Measurements from ENCODE around the gene FYCO1. TPM values are rescaled to one million over a fixed set of nuclear protein-coding genes. Genes with fewer than 3 reads are reported as not detected.

FYCO1 gene
- polyA plus RNA-seq, 3 donors: 0.59 to 5.0 (median 1.3) TPM

GRCh38 chr3:45969953-45970352, 25.7 kb downstream of the FYCO1 start:
- Mint-ChIP-seq H3K27ac (no peak overlapping the region), H3K27me3 (ENCODE audit: low read depth in 3 of 3) (peaks cover 0 to 3% (median 2%) of the 10 kb centered on the region in 3 donors), H3K36me3 (peaks cover 74 to 85% of the 10 kb centered on the region in 2 donors), H3K9me3 (peaks cover 0 to 1% (median 0%) of the 10 kb centered on the region in 7 donors), H3K4me3 (no peak overlapping the region), H3K4me1 (peaks cover 32% of the 10 kb centered on the region)
- Histone ChIP-seq H3K79me2 (ENCODE audit: insufficient read depth, low read length) (no peaks in the 10 kb centered on the region), H3K27me3 (ENCODE audit: control insufficient read depth in 2 of 2, insufficient read depth in 2 of 2, low read length in 2 of 2) (no peaks in the 10 kb centered on the region), H3K9ac (ENCODE audit: insufficient read depth, low read length, poor library complexity, severe bottlenecking) (no peak overlapping the region), H3K4me2 (replicated peaks; ENCODE audit: extremely low read depth, low read length, poor library complexity, severe bottlenecking) (no peak overlapping the region), H4K20me1 (ENCODE audit: insufficient read depth, low read length) (no peaks in the 10 kb centered on the region), H3K36me3 (replicated peaks in 1 of 2; ENCODE audit: control insufficient read depth in 1 of 2, insufficient read depth in 2 of 2, low read length in 2 of 2) (peaks cover 55 to 67% of the 10 kb centered on the region in 2 donors), H3K4me1 (ENCODE audit: control insufficient read depth in 1 of 2, insufficient read depth in 2 of 2, low read length in 2 of 2) (peaks cover 27 to 31% of the 10 kb centered on the region in 2 donors), H3K27ac (ENCODE audit: low read depth in 1 of 2, low read length in 2 of 2) (no peak overlapping the region), H3K4me3 (replicated peaks in 1 of 3; ENCODE audit: low read depth in 2 of 3, low read length in 3 of 3) (no peak overlapping the region), H2AFZ (ENCODE audit: insufficient read depth, low read depth, low read length, poor library complexity, severe bottlenecking) (no peak overlapping the region), H3K9me3 (replicated peaks in 1 of 2; ENCODE audit: control insufficient read depth in 1 of 2, insufficient read depth in 1 of 2, low read length in 2 of 2) (no peaks in the 10 kb centered on the region)
- 100% methylated on average over 2 of the region's 3 CpGs for WGBS (ENCODE audit: insufficient coverage)
- no peak for TF ChIP-seq CTCF (IDR thresholded peaks at IDR 0.05)
- intact Hi-C loops (cut with micrococcal nuclease): no loop called here
- no peak for DNase-seq

GRCh38 chr3:45969116-45969515, 26.5 kb downstream of the FYCO1 start:
- Histone ChIP-seq H3K36me3 (replicated peaks in 1 of 2; ENCODE audit: control insufficient read depth in 1 of 2, insufficient read depth in 2 of 2, low read length in 2 of 2) (peaks cover 60 to 67% of the 10 kb centered on the region in 2 donors), H3K4me1 (ENCODE audit: control insufficient read depth in 1 of 2, insufficient read depth in 2 of 2, low read length in 2 of 2) (peaks cover 27 to 31% of the 10 kb centered on the region in 2 donors), H3K9ac (ENCODE audit: insufficient read depth, low read length, poor library complexity, severe bottlenecking) (no peak overlapping the region), H4K20me1 (ENCODE audit: insufficient read depth, low read length) (no peaks in the 10 kb centered on the region), H3K4me2 (replicated peaks; ENCODE audit: extremely low read depth, low read length, poor library complexity, severe bottlenecking) (no peak overlapping the region), H3K4me3 (replicated peaks in 1 of 3; ENCODE audit: low read depth in 2 of 3, low read length in 3 of 3) (no peak overlapping the region), H2AFZ (ENCODE audit: insufficient read depth, low read depth, low read length, poor library complexity, severe bottlenecking) (no peak overlapping the region), H3K27ac (ENCODE audit: low read depth in 1 of 2, low read length in 2 of 2) (no peak overlapping the region), H3K79me2 (ENCODE audit: insufficient read depth, low read length) (no peaks in the 10 kb centered on the region), H3K27me3 (ENCODE audit: control insufficient read depth in 2 of 2, insufficient read depth in 2 of 2, low read length in 2 of 2) (no peaks in the 10 kb centered on the region), H3K9me3 (replicated peaks in 1 of 2; ENCODE audit: control insufficient read depth in 1 of 2, insufficient read depth in 1 of 2, low read length in 2 of 2) (no peaks in the 10 kb centered on the region)
- intact Hi-C loops (cut with micrococcal nuclease): no loop called here
- Mint-ChIP-seq H3K4me3 (no peak overlapping the region), H3K4me1 (peaks cover 31% of the 10 kb centered on the region), H3K9me3 (peaks cover 0 to 1% (median 0%) of the 10 kb centered on the region in 7 donors), H3K27me3 (ENCODE audit: low read depth in 3 of 3) (peaks cover 0 to 3% (median 2%) of the 10 kb centered on the region in 3 donors), H3K36me3 (peaks cover 75 to 85% of the 10 kb centered on the region in 2 donors), H3K27ac (no peak overlapping the region)
- TF ChIP-seq CTCF (IDR thresholded peaks at IDR 0.05): no peak
- DNase-seq: no peak
- no CpG with 5 or more reads among the region's 3 CpGs for WGBS (ENCODE audit: insufficient coverage)
